HS-5 (cell line): Measurements from ENCODE around the gene P2RY6.

Experiments used
- DNase-seq: peaks from one replicate; pipeline ENCODE4 v3.0.0-alpha.2; 2012; ENCODE audit warnings: low read depth

The P2RY6 gene

DNA sequence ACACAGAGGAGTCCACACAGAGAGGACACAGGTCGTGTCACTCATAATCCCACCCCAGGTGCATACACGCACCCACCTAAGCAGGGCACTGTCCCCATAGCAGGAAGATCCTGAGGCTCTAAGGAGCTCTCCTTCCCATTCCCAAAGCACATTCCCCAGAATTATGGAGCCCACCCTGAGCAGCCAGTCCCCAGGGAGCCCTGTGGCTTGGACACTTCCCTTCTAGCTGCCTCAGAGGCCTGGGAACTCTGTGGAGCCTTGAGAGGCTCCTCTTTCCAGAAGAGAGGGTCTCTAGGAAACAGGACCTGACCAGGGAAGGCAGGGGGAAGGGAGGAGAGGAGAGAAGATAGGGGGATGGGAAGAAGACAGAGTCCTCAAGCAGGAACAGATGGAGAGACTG lies 65.7 kb downstream of the P2RY6 start:
- DNase-seq, result no peak

GRCh38 chr11:73338279-73338678 lies 66.1 kb downstream of the P2RY6 start:
- DNase-seq, result no peak

DNA sequence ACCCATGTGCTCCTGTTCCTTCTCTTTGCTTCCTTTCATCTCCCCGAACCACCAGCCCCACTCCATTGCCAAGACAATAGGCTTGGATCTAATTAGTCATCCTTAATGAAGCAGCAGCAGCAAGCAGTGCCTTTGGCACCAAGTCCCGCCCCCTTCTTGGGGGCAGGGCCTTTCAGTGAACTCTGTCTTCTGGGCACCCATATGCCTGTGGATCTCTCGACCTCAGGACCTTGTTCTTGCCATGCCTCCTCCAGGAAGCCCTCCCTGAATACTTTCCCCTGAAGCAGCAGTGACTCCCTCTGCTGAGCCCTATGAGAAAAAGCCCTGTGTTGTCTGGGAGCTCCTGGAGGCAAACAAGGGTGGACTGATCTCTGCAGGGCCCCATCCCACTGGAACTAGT lies 68.0 kb downstream of the P2RY6 start:
- DNase-seq, result no peak

DNA sequence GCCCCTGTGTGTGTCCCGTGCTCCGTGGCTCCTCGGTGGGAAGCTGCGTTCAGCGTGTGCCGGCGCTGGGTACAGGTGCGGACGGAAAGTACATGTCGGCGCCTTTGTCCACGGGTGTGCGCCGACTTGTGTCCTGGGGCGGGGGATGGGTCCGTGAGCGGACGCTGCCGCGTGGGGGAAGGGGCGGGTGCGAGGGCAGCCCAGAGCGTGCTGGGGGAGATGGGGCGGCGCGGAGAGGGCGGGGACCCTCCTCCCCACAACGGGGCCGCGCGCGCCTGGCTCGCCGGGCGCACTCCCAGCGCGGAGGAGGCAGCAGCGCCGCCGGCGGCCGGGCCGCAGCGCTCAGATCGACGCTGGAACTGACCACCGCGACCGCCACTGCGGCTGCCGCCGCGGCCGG lies 70.5 kb downstream of the P2RY6 start:
- DNase-seq, result no peak

DNA sequence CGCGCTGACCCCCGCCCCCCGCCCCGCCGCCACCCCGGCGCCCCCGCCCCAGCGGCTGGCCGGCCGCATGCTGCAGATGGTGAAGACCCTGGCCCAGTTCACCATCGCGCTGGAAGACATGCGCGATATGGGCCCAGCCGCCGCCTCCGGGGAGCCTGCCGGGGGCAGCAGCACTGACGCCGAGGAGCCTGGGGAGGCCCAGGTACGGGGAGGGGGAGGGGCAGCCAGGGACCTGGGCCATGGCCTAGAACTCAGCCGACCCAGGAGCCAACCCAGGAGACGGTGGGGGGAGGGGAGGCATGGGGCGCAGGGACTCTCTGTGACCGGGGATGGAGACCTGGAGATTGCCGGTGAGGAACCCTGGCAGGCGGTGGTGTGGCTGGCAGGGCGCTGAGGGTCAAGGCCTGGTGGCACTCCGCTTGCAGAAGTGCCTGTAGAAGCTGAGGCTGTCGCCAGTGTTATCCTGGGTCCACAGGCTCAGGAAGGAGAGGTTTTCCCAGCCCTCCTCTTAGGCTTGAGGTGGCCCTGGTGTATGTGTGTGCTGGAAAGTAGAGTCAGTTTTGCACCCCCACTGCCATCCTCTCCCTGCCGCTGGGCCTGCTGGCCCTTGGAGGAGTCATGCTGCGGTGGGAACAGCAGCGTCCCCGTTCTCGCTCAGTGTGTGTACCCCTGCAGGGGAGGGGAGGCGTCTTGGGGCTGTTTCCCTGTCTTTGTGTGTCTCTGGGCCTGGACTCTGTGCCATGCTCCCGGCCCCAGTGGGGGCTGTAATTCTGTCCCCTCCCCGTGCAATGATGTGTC lies 71.1 kb downstream of the P2RY6 start:
- no peak for DNase-seq

DNA sequence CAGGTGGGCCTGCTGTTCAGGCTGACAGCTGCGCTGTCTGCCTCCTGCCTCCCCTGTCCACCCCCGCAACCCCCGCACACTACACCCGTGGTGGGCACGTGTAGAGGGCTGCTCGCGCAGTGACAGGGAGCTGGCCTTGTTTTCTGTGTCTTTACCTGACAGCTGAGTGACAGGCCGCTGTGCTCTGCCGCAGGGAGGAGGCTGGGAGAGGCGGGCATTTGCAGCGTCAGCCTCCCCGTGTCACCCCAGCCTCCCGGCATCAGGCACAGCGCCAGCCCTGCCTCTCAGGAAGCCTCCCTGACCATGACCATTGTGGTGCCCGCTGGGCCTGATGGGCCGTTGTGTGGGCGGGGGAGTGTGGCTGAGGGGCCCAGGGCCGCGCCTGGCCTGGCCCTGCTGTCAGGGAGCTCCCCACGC lies 72.1 kb downstream of the P2RY6 start:
- no peak for DNase-seq

GRCh38 chr11:73345481-73346160 lies 73.5 kb downstream of the P2RY6 start:
- DNase-seq, result no peak

DNA sequence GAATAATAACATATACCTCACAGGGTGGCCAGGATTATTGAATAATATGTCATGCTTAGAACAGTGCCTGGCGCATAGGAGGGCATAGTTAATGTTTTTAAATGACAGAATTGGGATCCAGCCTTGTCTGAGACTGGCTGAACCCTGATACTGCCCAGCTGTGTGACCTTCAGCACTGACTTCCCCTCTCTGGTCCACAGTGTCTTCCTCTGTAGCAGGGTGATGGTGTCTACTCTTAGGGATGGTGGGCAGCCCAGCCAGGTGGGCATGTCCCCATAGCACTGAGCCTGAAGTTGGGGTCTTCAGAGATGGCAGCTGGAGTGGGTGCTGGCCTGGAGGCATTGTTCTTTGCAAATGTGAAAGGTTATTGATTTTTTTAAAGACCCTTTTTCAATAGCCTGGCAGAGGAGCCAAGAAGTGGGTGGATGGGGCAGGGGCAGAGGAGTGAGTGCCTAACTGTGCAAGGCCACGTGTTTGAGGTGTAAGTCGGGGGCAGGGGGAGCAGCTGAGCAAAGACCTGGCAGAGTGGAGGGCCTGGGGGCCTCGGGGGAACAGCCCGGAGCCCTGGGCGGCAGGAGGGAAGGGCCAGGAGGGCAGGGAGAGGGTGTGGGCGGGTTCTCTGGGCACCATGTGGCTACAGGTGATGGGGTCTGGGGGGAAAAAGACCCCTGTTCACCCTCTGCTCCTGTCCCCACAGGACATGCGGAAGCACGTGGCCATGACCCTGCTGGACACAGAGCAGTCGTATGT lies 74.2 kb downstream of the P2RY6 start:
- no peak for DNase-seq

- DNase-seq, result no peak
Measured at GRCh38 chr11:73347067-73347466, 74.9 kb downstream of the P2RY6 start.
